ENCODE data around the gene TM7SF2. TPM values are rescaled to one million over a fixed set of nuclear protein-coding genes. Genes with fewer than 3 reads are reported as not detected.

TM7SF2 gene
- total and polyA plus RNA-seq, 2 of the 8 experiments (the other 6 are each of a cell fraction or from before 2014, with no cell fraction given): 40.1 to 96.0 TPM

GRCh38 chr11:65103476-65103875, 8.2 kb upstream of the TM7SF2 start:
- Histone ChIP-seq H2BK12ac (ENCODE audit: low read depth, low read length) (no peak overlapping the region), H4K20me1 (replicated peaks in 1 of 2; ENCODE audit: control insufficient read depth in 1 of 2, insufficient read depth in 2 of 2, low read length in 2 of 2) (peaks cover 0 to 9% of the 10 kb centered on the region in 2 experiments), H3K4me2 (ENCODE audit: insufficient read depth in 1 of 2, low read depth in 2 of 2, low read length in 2 of 2) (no peak overlapping the region), H2BK15ac (ENCODE audit: low read length) (no peak overlapping the region), H3K79me1 (ENCODE audit: low read depth, low read length) (peaks cover 3% of the 10 kb centered on the region; the same call in 1 of the 2 replicates), H2BK20ac (ENCODE audit: low read length) (no peak overlapping the region), H3K79me2 (ENCODE audit: control insufficient read depth in 1 of 2, insufficient read depth in 2 of 2, low read length in 2 of 2) (peaks cover 0 to 2% of the 10 kb centered on the region in 2 experiments; a peak in 1 of 4 replicates), H4K8ac (ENCODE audit: extremely low read depth, insufficient read depth, low read length) (no peak overlapping the region), H3K4ac (replicated peaks; ENCODE audit: insufficient read length, low read depth, low read length) (no peak overlapping the region), H3K23ac (ENCODE audit: insufficient read length) (no peak overlapping the region), H3K9me3 (ENCODE audit: insufficient read depth in 2 of 2, low read depth in 1 of 2, low read length in 1 of 2) (no peaks in the 10 kb centered on the region), H3K56ac (replicated peaks; ENCODE audit: insufficient read length, low read depth, low read length) (no peak overlapping the region), H3K18ac (ENCODE audit: extremely low read depth, low read length) (no peak overlapping the region), H3K4me3 (ENCODE audit: extremely low read depth in 1 of 4, insufficient read depth in 2 of 4, low read depth in 3 of 4, low read length in 4 of 4) (no peak overlapping the region), H3K23me2 (ENCODE audit: low read depth, low read length) (no peaks in the 10 kb centered on the region), H3K36me3 (ENCODE audit: control insufficient read depth in 2 of 4, insufficient read depth in 4 of 4, low read length in 3 of 4) (peaks cover 0 to 11% (median under 1%) of the 10 kb centered on the region in 4 experiments; a peak in 2 of 8 replicates), H2AK5ac (ENCODE audit: low read depth, low read length) (no peak overlapping the region), H3K27me3 (replicated peaks in 1 of 4; ENCODE audit: control insufficient read depth in 3 of 4, extremely low read depth in 1 of 4, insufficient read depth in 3 of 4, low read length in 3 of 4) (no peaks in the 10 kb centered on the region), H2BK120ac (replicated peaks; ENCODE audit: low read depth, low read length) (no peak overlapping the region), H3K4me1 (replicated peaks in 1 of 4; ENCODE audit: control insufficient read depth in 3 of 4, insufficient read depth in 4 of 4, low read length in 3 of 4) (no peaks in the 10 kb centered on the region), H2BK5ac (ENCODE audit: low read depth, low read length) (no peak overlapping the region), H2AFZ (ENCODE audit: low read length) (no peak overlapping the region), H3K27ac (ENCODE audit: low read depth, low read length) (no peak overlapping the region), H4K5ac (ENCODE audit: insufficient read length, low read depth, low read length) (no peak overlapping the region), H3K14ac (ENCODE audit: insufficient read length) (no peak overlapping the region), H4K91ac (replicated peaks; ENCODE audit: insufficient read length, low read length) (no peak overlapping the region), H3K9ac (replicated peaks in 1 of 4; ENCODE audit: extremely low read depth in 1 of 4, low read depth in 3 of 4, low read length in 3 of 4) (no peak overlapping the region)
- FAIRE-seq: no peak
- ChIA-PET POLR2A (ENCODE audit: partially characterized antibody) (interaction anchor here (0.5 to 3.7 kb wide), 8 partner anchors 8 to 224 kb away, joined by 3 to 31 read pairs (median 4); partner anchors contain the start of genes TM7SF2 and ZNHIT2), CTCF (ENCODE audit: partially characterized antibody) (interaction anchor here (1.2 to 1.8 kb wide), 4 partner anchors 9 to 58 kb away, joined by 3 to 6 read pairs (median 3); partner anchors contain the start of genes TM7SF2 and ZNHIT2)
- DNase-seq (ENCODE audit: low read depth in 1 of 2, low spot score in 2 of 2): no peak
- TF ChIP-seq, protein P1, sequence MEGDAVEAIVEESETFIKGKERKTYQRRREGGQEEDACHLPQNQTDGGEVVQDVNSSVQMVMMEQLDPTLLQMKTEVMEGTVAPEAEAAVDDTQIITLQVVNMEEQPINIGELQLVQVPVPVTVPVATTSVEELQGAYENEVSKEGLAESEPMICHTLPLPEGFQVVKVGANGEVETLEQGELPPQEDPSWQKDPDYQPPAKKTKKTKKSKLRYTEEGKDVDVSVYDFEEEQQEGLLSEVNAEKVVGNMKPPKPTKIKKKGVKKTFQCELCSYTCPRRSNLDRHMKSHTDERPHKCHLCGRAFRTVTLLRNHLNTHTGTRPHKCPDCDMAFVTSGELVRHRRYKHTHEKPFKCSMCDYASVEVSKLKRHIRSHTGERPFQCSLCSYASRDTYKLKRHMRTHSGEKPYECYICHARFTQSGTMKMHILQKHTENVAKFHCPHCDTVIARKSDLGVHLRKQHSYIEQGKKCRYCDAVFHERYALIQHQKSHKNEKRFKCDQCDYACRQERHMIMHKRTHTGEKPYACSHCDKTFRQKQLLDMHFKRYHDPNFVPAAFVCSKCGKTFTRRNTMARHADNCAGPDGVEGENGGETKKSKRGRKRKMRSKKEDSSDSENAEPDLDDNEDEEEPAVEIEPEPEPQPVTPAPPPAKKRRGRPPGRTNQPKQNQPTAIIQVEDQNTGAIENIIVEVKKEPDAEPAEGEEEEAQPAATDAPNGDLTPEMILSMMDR (IDR thresholded peaks at IDR 0.05; ENCODE audit: control extremely low read depth in 1 of 3, insufficient read depth in 1 of 3, low read depth in 1 of 3, low read length in 3 of 3): no peak
- no peak for TF ChIP-seq TCF12 (IDR thresholded peaks at IDR 0.05; ENCODE audit: low read depth, low read length)
- no peak for TF ChIP-seq GTF2F1 (IDR thresholded peaks at IDR 0.05; ENCODE audit: borderline replicate concordance, low read depth, low read length)
- no peak for TF ChIP-seq BACH1 (IDR thresholded peaks at IDR 0.05; ENCODE audit: low read length)
- no peak for TF ChIP-seq ATF2 (IDR thresholded peaks at IDR 0.05; ENCODE audit: low read length)
- no peak for TF ChIP-seq SP4 (IDR thresholded peaks at IDR 0.05; ENCODE audit: low read length)
- no peak for TF ChIP-seq KDM5A (IDR thresholded peaks at IDR 0.05; ENCODE audit: low read length)
- TF ChIP-seq SIX5 (IDR thresholded peaks at IDR 0.05; ENCODE audit: low read depth, low read length): no peak
- TF ChIP-seq POLR2A (IDR thresholded peaks at IDR 0.05; ENCODE audit: control extremely low read depth in 1 of 2, low read depth in 2 of 2, low read length in 2 of 2): no peak
- TF ChIP-seq SAP30 (IDR thresholded peaks at IDR 0.05; ENCODE audit: insufficient read depth, insufficient replicate concordance, low read length): no peak
- no peak for TF ChIP-seq PHF8 (conservative IDR thresholded peaks at IDR 0.05; ENCODE audit: low read depth, low read length)
